Stimulated activated naive CD4-positive, alpha-beta T cell treated with Interleukin-2 at 50 U/mL for 16 hours (primary cell): ENCODE results near the gene DDX60.

ENCODE experiments used
- DNase-seq: peaks from one replicate; lab custom pipeline; 2025; lab: John Stamatoyannopoulos, UW

DDX60 gene

DNA sequence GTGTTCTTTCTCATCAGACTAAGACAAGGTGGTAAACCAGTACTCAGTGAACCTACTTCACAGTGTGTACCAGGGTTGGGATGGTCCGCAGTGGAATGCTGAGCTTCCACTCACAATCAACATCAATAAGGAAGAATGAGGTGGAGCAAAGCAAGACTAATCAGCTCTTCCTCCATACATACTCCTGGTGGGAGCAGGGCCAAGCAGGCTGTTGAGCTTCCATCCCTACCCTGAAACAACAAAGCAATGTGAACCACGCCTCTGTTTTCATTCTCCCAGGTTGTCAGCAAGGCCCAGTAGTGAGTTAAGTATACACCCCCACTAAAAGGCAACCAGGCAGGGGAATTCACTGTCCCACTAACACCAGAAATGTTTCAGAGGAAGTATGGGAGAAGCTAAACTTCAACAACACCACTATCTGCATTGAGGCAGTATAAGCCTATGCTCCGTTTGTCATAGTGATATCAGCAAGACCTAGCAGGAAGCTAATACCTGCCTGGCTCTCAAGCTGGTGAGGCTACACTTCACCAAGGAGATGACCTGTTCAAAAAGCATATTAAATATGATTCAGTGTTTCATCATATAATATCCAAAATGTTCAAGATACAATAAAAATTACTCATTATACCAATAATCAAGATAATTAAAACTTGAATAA, 109.5 kb downstream of the DDX60 start:
- DNase-seq: no peak

GRCh38 chr4:168203233-168203911, 115.2 kb downstream of the DDX60 start:
- no peak for DNase-seq

- DNase-seq: no peak
Measured at GRCh38 chr4:168200685-168201084, 117.9 kb downstream of the DDX60 start.

DNA sequence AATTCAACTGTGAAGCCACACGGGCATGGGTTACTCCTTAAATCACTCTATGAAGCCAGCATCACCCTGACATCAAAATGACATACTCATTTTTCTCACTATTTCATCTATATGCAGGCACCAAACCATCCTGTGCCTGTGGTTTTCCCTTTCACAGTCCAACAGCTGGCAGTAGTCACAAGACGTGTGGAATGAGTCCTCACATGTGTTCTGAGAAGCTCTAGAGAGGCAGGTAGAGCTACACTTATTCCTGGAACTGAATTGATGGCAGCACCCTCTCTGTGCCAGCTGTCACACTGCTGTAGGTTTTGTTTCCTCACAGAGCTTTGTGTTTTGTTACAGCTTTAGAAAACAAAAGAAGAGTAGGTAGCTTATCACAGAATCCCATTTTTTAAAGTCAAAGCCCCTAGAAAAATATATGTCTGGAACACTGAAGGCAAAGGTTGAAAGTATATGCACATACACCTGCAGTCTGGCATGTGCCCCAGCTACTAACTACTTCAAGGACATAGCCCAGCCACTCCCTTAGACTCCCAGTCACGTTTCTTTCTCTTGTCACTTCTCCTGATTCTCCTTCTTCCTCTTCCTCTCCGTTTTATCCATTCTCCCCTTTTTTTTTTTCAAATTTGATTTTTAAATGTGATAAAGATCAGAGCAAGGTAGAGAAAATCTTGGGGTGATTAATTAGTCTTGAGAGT, 119.1 kb downstream of the DDX60 start:
- DNase-seq: no peak

GRCh38 chr4:168197926-168198325, 120.6 kb downstream of the DDX60 start:
- no peak for DNase-seq

DNA sequence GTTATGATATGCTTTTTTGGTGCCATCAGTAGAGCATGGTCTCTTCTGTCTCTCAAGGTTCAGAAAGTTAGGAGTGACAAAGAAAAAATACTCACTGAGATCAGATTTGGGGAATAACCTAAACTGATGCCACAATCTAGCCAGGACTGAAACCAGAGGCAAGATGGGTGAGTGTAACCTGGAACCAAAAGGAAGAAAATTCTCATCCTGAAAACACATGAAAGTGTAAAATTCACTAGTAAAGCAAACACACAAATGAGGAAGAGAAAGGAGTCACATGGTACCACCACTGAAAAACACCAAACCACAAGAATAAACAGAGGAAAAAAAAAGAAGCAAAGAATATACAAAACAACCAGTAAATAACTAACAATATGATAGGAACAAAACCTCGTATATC, 129.8 kb downstream of the DDX60 start:
- DNase-seq: no peak

DNA sequence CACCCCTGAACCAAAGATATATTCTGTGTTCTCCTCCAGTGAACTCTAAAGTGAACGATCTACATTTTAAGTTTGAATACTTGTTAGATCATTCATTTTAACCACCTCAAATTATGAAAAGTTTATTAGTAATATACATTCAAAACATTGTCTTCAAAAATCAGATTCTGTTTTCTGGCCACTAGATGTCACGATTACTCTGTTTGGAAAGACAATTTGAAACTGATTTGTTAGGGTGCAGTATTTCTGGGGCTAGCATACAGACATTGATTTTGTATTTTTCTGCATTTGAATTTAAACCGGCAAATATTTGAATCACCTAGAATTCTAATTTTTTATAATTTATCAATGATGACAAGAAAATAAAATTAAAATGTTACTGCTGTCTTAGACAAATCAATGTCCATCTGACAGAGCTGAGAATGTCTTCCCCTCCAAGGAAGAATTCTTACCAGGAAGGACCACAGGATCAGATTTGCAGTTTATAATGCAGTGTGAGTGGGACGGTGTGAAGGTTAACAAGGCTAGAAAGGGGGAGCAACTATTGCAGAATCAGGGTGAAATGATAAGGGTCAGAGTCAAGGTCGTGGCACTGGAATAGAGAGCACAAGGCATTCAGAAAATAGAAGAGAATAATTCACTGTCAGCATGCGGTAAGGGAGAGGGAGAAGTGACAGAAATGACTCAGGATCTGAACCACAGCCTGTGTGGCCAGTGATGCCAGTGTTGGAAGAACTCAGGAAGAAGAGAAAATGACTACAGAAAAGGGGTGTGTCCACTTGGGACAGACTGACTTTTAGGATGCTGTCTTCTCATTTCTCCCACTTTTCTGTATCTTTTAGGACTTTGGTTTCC, 134.6 kb downstream of the DDX60 start:
- no peak for DNase-seq

- DNase-seq: no peak
Measured at GRCh38 chr4:168177546-168178149, 140.9 kb downstream of the DDX60 start.

DNA sequence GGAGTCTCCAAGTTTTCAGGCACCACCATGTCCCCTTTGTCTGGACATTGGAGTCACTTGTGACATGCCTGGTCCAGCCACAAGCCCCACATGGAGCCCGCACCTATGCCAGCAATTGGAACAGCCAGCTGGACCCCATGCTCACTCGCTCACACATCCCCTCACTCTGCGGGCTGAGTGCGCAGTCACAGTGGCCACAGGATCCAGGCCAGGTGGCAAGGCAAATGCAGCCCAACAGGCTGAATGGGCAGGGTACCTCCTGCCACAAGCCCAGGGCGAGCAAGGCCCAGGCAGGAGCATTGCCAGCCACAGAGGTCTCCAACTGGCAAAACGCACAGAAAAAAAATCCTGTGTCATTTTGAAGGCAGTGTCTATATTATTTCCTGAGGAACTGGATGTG, 144.2 kb downstream of the DDX60 start:
- no peak for DNase-seq

- no peak for DNase-seq
Measured at GRCh38 chr4:168167714-168168284, 150.8 kb downstream of the DDX60 start.
